Progenitor cell of endocrine pancreas (in vitro differentiated cells): ENCODE data around the gene DGKZ. TPM values are rescaled to one million over a fixed set of nuclear protein-coding genes. Genes with fewer than 3 reads are reported as not detected.

Experiments used
- DNase-seq: peaks from one replicate; pipeline ENCODE4 v3.0.0; 2021; ENCODE audit warnings: low spot score; ENCODE audit not compliant: unreplicated experiment
- H3K27ac Mint-ChIP-seq: 2 replicates; pipeline ENCODE4 v1.8.0; 2021; ENCODE audit warnings: mild to moderate bottlenecking, moderate library complexity, mixed read lengths
- H3K27me3 Mint-ChIP-seq: 2 replicates; pipeline ENCODE4 v1.8.0; 2021; ENCODE audit warnings: mixed read lengths
- H3K36me3 Mint-ChIP-seq: 2 replicates; pipeline ENCODE4 v1.8.0; 2022; ENCODE audit warnings: mixed read lengths; ENCODE audit not compliant: insufficient read depth
- H3K4me1 Mint-ChIP-seq: 2 replicates; pipeline ENCODE4 v1.8.0; 2021; ENCODE audit warnings: low read depth, mixed read lengths
- H3K4me3 Mint-ChIP-seq: 2 replicates; pipeline ENCODE4 v1.8.0; 2021; ENCODE audit warnings: low read depth, mild to moderate bottlenecking, moderate library complexity, mixed read lengths
- H3K9me3 Mint-ChIP-seq: 2 replicates; pipeline ENCODE4 v1.8.0; 2021; ENCODE audit warnings: low read depth, mixed read lengths
- CTCF ChIP-seq: fragments of 200-600 bp; sonication (generic); IDR thresholded peaks from one replicate; pipeline ENCODE4 v1.5.0; 2021; ENCODE audit warnings: antibody characterized with exemption, mild to moderate bottlenecking; ENCODE audit not compliant: unreplicated experiment
- total RNA-seq: library from RNA; stranded (reverse); gene quantifications from 2 replicates; pipeline ENCODE4 v1.2.1, GENCODE V29; 2021

DGKZ gene
- total RNA-seq, 1 donor from 2014 or later, result 58.3 TPM

- no peak for DNase-seq
- no peak for TF ChIP-seq CTCF
- Mint-ChIP-seq H3K36me3 (no peaks in the 10 kb centered on the region), H3K9me3 (no peaks in the 10 kb centered on the region), H3K4me3 (no peak overlapping the region), H3K4me1 (peaks cover 12% of the 10 kb centered on the region), H3K27ac (peak overlapping the region; percentile 67), H3K27me3 (no peaks in the 10 kb centered on the region)
Measured at GRCh38 chr11:46361283-46362155, 14.3 kb downstream of the DGKZ start.

- TF ChIP-seq CTCF, result no peak
- no peaks in the 10 kb centered on the region for H3K9me3 Mint-ChIP-seq
- no peak overlapping the region for H3K4me3 Mint-ChIP-seq
- H3K27me3 Mint-ChIP-seq, result no peaks in the 10 kb centered on the region
- H3K27ac Mint-ChIP-seq, result no peak overlapping the region
- DNase-seq, result no peak
- H3K36me3 Mint-ChIP-seq, result no peaks in the 10 kb centered on the region
- H3K4me1 Mint-ChIP-seq, result peaks cover 13% of the 10 kb centered on the region
Measured at GRCh38 chr11:46362156-46363030, 15.1 kb downstream of the DGKZ start.

- Mint-ChIP-seq H3K27ac (no peak overlapping the region), H3K36me3 (no peaks in the 10 kb centered on the region), H3K4me1 (peaks cover 13% of the 10 kb centered on the region), H3K4me3 (no peak overlapping the region), H3K9me3 (no peaks in the 10 kb centered on the region), H3K27me3 (no peaks in the 10 kb centered on the region)
- DNase-seq, result no peak
- no peak for TF ChIP-seq CTCF
Measured at GRCh38 chr11:46363031-46363407, 15.8 kb downstream of the DGKZ start.

- Mint-ChIP-seq H3K27me3 (no peaks in the 10 kb centered on the region), H3K4me1 (peaks cover 13% of the 10 kb centered on the region), H3K36me3 (no peaks in the 10 kb centered on the region), H3K27ac (no peak overlapping the region), H3K4me3 (no peak overlapping the region), H3K9me3 (no peaks in the 10 kb centered on the region)
- no peak for TF ChIP-seq CTCF
- no peak for DNase-seq
Measured at GRCh38 chr11:46363455-46364005, 16.3 kb downstream of the DGKZ start.

GRCh38 chr11:46364056-46364455, 16.8 kb downstream of the DGKZ start:
- Mint-ChIP-seq H3K27me3 (no peaks in the 10 kb centered on the region), H3K27ac (no peak overlapping the region)
- no peak for DNase-seq

More at GRCh38 chr11:46364056-46364455, 16.8 kb downstream of the DGKZ start:
- no peak overlapping the region for H3K4me3 Mint-ChIP-seq
- no peaks in the 10 kb centered on the region for H3K9me3 Mint-ChIP-seq
- H3K4me1 Mint-ChIP-seq, result peaks cover 13% of the 10 kb centered on the region
- H3K36me3 Mint-ChIP-seq, result no peaks in the 10 kb centered on the region
- TF ChIP-seq CTCF, result no peak
